GM10266 (cell line): Measurements from ENCODE around the gene C18orf63.

Experiments used
- DNase-seq: peaks from one replicate; pipeline ENCODE4 v3.0.0; 2012; ENCODE audit errors: extremely low spot score
- TF ChIP-seq, protein P1 (sequence below): IDR thresholded peaks from 2 replicates; pipeline ENCODE4 v1.5.1; 2012; ENCODE audit warnings: mild to moderate bottlenecking, low read depth; ENCODE audit not compliant: control insufficient read depth, insufficient read depth; ENCODE audit errors: missing control alignments

The C18orf63 gene

DNA sequence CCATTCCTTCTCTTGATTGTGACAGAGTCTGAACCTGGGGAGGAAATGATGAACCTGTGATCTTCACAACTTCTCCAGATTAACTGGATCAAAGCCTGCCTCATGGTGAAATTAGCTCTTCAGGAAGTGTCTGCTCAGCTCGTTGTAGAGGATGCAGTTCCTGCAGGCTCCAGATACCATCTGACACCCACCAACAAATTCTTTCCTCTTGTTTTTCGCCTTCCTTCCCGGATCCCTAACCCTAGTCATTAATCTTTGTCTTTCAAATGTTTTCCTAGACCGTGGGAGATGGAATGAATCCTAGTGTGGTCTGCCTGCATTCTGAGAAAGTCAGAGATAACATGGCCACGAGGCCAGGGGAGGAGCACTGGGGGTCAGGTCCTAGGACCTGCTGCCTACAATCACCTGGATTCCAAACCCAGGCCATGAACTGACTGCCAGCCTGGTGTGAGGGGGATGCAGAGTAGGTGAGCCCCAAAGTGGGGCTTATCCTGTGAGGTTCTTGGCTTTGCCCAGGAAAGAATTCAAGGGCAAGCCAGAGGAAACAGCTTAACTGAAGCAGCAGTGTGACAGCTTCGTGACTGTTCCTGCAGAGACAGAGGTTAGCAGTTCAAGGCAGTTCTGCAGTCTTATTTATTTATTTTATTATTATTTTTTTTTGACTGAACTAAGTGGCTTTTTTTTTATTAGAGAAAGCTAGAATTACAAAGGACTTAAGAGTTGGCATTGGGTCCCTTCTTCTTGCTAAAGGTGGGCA lies 73.7 kb downstream of the C18orf63 start:
- TF ChIP-seq, protein P1, sequence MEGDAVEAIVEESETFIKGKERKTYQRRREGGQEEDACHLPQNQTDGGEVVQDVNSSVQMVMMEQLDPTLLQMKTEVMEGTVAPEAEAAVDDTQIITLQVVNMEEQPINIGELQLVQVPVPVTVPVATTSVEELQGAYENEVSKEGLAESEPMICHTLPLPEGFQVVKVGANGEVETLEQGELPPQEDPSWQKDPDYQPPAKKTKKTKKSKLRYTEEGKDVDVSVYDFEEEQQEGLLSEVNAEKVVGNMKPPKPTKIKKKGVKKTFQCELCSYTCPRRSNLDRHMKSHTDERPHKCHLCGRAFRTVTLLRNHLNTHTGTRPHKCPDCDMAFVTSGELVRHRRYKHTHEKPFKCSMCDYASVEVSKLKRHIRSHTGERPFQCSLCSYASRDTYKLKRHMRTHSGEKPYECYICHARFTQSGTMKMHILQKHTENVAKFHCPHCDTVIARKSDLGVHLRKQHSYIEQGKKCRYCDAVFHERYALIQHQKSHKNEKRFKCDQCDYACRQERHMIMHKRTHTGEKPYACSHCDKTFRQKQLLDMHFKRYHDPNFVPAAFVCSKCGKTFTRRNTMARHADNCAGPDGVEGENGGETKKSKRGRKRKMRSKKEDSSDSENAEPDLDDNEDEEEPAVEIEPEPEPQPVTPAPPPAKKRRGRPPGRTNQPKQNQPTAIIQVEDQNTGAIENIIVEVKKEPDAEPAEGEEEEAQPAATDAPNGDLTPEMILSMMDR: no peak

DNA sequence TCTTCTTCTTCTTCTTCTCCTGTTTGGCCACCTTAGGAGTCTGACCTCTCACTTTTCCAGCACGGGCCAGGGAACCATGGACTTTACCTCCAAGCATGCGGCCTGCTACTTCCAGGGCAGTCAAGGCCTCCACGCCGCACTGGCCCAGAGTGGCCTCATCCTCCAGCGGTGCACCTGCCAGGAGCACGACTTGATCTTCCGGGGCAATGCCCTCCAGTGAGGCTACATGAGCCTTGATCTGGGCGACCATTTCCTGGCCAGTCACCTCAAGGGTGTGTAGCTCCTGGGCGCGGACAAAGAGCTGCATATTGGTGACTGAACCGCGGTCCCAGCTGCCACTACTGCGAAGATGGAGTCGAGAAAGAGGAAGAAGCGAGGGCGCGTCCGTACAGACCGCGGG lies 74.4 kb downstream of the C18orf63 start:
- no peak for DNase-seq
- TF ChIP-seq, protein P1: no peak

More for the DNA sequence above, 73.7 kb downstream of the C18orf63 start:
- no peak for DNase-seq

DNA sequence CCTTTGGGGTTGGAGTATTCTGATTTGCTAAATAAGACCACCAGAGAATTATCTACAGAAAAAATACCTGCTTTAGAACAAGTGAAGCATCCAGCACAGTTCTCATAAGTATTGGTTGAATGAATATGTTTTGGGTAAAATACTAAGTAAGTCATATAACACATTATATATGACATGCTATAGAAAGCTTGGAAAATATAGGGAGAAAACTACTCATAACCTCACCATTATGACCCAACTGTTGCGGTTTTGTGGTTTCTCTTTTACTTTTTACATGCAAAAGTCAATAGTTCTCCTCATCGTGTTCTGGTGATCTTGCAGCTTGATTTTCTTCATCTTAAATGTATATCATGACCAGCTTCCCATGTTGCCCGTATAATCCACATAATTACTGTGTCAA lies 75.3 kb downstream of the C18orf63 start:
- DNase-seq: no peak
- TF ChIP-seq, protein P1: no peak

DNA sequence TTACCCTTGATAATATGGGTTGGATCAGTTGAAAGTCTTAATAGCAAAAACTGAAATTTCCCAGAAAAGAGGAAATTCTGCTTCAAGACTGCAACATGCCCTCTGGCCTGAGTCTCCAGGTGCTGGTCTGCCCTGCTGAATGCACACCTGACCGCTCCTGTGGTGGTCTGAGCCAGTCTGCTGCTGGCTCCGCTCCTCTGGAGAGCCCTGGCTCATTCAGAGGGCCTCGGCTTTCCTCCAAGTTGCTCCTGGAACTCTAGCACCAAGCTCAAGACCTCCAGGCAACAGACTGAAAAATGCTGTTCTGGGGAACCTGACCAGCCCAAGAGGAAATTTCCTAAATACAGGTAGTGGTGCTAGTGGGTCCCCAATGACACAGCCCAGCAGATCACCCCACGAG lies 76.7 kb downstream of the C18orf63 start:
- TF ChIP-seq, protein P1: no peak

DNA sequence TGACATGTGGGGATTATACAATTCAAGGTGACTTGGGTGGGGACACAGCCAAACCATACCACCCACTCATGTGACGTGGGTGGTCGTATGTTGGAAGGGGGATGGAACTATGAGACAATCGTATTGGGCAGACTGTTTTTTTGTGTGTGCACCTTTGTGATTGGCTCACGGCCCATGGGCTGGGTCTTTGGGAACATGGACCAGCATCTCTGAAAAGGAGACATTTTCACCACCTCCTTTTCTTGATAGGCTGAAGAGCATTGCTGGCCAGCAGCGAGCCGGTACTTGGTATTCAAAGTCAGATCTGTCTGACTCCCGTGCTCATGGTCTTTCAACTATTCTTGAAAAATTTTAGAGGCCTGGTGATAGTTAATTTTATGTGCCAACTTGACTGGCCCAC lies 79.4 kb downstream of the C18orf63 start:
- TF ChIP-seq, protein P1: no peak
- DNase-seq: no peak

More for the DNA sequence above, 76.7 kb downstream of the C18orf63 start:
- DNase-seq: no peak

DNA sequence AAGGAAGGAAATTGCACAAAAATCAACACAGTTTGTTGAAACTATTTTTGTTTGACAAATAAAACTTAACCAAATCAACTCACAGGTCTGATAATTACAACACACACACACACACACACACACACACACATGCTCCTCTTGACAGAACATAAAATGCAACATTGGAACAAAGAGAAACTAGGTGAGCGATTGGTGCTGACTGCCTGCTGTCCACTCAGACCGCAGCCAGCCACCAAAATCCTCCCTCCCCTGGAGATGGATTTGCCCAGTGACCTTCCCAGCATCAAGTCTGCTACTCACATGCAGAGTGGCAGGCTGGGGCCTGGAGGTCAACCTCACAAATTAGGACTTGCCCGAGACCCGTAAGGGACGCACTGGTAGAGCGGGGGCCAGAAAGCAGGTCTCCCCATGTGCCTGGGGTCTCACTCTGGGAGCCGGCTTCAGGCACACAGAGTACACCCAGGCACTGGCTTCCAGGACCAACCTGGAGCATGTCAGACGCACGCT lies 80.1 kb downstream of the C18orf63 start:
- TF ChIP-seq, protein P1: no peak
- DNase-seq: no peak
